Body of pancreas (tissue), 4 donors: ENCODE results near the gene TENT4A. TPM values are rescaled to one million over a fixed set of nuclear protein-coding genes. Genes with fewer than 3 reads are reported as not detected.

Source experiments
- ATAC-seq: fragments of 150-250 bp; one replicate; pipeline ENCODE4 v1.9.1; 2016
- DNase-seq, 4 donors: peaks; one replicate each; pipeline ENCODE4 v3.0.0-alpha.2; 2019
- H3K27ac ChIP-seq, 4 donors: fragments of 200-600 bp; sonication (generic); 1 replicate in 3 of 4; 2 replicates in 1 of 4; pipeline versions ENCODE4 v1.5.1 to v1.6.1; 2016 to 2019; ENCODE audit warnings: mild to moderate bottlenecking in 1 of 4, mixed read lengths in 1 of 4, moderate library complexity in 1 of 4
- H3K27me3 ChIP-seq, 2 donors: fragments of 200-600 bp; sonication (generic); one replicate each; pipeline ENCODE4 v1.6.0; 2016; ENCODE audit warnings: mild to moderate bottlenecking in 1 of 2
- H3K36me3 ChIP-seq, 2 donors: fragments of 200-600 bp; sonication (generic); replicated peaks in 1 of 2; 2 replicates each; pipeline ENCODE4 v1.5.1; 2016; ENCODE audit warnings: low read depth in 2 of 2; ENCODE audit not compliant: insufficient read depth in 1 of 2
- H3K4me1 ChIP-seq: fragments of 200-600 bp; sonication (generic); one replicate; pipeline ENCODE4 v1.6.0; 2016
- H3K4me3 ChIP-seq, 2 donors: fragments of 200-600 bp; sonication (generic); 1 replicate in 1 of 2; 2 replicates in 1 of 2; pipeline ENCODE4 v1.5.1; 2016 to 2019
- H3K9me3 ChIP-seq, 3 donors: fragments of 200-600 bp; sonication (generic); 1 replicate in 2 of 3; 2 replicates in 1 of 3; pipeline ENCODE4 v1.5.1; 2016
- CTCF ChIP-seq, 7 experiments: fragments of 450-650 bp in 4 of 7; fragments of 200-600 bp in 3 of 7; sonication (generic) in 3 of 7; IDR thresholded peaks; one replicate each; pipeline ENCODE4 v1.5.1; 2016 to 2019; ENCODE audit warnings: antibody characterized with exemption in 7 of 7
- POLR2A ChIP-seq, 3 donors: fragments of 450-650 bp; IDR thresholded peaks; one replicate each; pipeline ENCODE4 v1.6.1; 2016; ENCODE audit warnings: antibody characterized with exemption in 3 of 3, mild to moderate bottlenecking in 2 of 3
- WGBS, 2 donors: methylation state at CpG; one replicate each; pipeline ENCODE4 v1.1.5; 2017; 5-methylcytosine and 5-hydroxymethylcytosine counted together
- intact Hi-C: fragments of 100-400 bp; cut with DNase I; formaldehyde crosslinking; loops from one replicate; pipeline ENCODE4 v1.15.1; 2023
- total RNA-seq, 2 donors: library from RNA; depleted of rRNA; stranded (reverse); fragments of >200 nt; gene quantifications; one replicate each; pipeline ENCODE4 v1.1.0, GENCODE V29; 2016

The TENT4A gene
- total RNA-seq, 2 donors from 2014 or later = 11.9 to 27.7 TPM

- H3K27me3 ChIP-seq = no peaks in the 10 kb centered on the region
- no peak overlapping the region for H3K27ac ChIP-seq
- no peak for ATAC-seq
- peak in 1 of 4 donors; percentile 25 for DNase-seq
- intact Hi-C loops = no loop called here
- H3K9me3 ChIP-seq = no peaks in the 10 kb centered on the region
- H3K36me3 ChIP-seq = no peaks in the 10 kb centered on the region
- no peaks in the 10 kb centered on the region for H3K4me1 ChIP-seq
- WGBS, 2 donors = 77 to 78% methylated on average over 10 of the region's 10 CpGs
- no peak for TF ChIP-seq POLR2A (IDR thresholded peaks at IDR 0.05)
- TF ChIP-seq CTCF (IDR thresholded peaks at IDR 0.05) = no peak
- no peak overlapping the region for H3K4me3 ChIP-seq
These were observed 73.7 kb downstream of the TENT4A start for GRCh38 chr5:6786786-6787495.

- 85 to 88% methylated on average over 4 of the region's 4 CpGs for WGBS, 2 donors
- no peak overlapping the region for H3K4me3 ChIP-seq
- no peak for ATAC-seq
- no peak overlapping the region for H3K27ac ChIP-seq
- H3K36me3 ChIP-seq = no peaks in the 10 kb centered on the region
- DNase-seq = no peak
- no peaks in the 10 kb centered on the region for H3K9me3 ChIP-seq
- TF ChIP-seq CTCF (IDR thresholded peaks at IDR 0.05) (no peak), POLR2A (IDR thresholded peaks at IDR 0.05) (no peak)
- no peaks in the 10 kb centered on the region for H3K4me1 ChIP-seq
- intact Hi-C loops = no loop called here
- H3K27me3 ChIP-seq = no peaks in the 10 kb centered on the region
These were observed 74.7 kb downstream of the TENT4A start for GRCh38 chr5:6787941-6788340.

- DNase-seq (no peak), ATAC-seq (no peak)
- H3K4me3 ChIP-seq = no peak overlapping the region
- intact Hi-C loops = no loop called here
- H3K9me3 ChIP-seq = no peaks in the 10 kb centered on the region
- H3K36me3 ChIP-seq = no peaks in the 10 kb centered on the region
- no peak overlapping the region for H3K27ac ChIP-seq
- no peaks in the 10 kb centered on the region for H3K4me1 ChIP-seq
- WGBS, 2 donors = 79 to 84% methylated on average over 5 to 7 of the region's 7 CpGs
- no peak for TF ChIP-seq CTCF (IDR thresholded peaks at IDR 0.05)
- no peak for TF ChIP-seq POLR2A (IDR thresholded peaks at IDR 0.05)
- H3K27me3 ChIP-seq = no peaks in the 10 kb centered on the region
These were observed 75.2 kb downstream of the TENT4A start for GRCh38 chr5:6788439-6788838.

- DNase-seq (no peak), ATAC-seq (no peak)
- WGBS, 2 donors = 75 to 83% methylated on average over 15 of the region's 15 CpGs
- H3K27ac ChIP-seq = no peak overlapping the region
- H3K4me1 ChIP-seq = no peaks in the 10 kb centered on the region
- H3K4me3 ChIP-seq = no peak overlapping the region
- TF ChIP-seq CTCF (IDR thresholded peaks at IDR 0.05) (peak in 1 of 7 experiments; percentile 5), POLR2A (IDR thresholded peaks at IDR 0.05) (no peak)
- H3K36me3 ChIP-seq = no peaks in the 10 kb centered on the region
- H3K27me3 ChIP-seq = no peaks in the 10 kb centered on the region
- no peaks in the 10 kb centered on the region for H3K9me3 ChIP-seq
- intact Hi-C loops = no loop called here
These were observed 75.9 kb downstream of the TENT4A start for GRCh38 chr5:6788956-6789649.
